Measurements from ENCODE around the gene REEP3.

DNA sequence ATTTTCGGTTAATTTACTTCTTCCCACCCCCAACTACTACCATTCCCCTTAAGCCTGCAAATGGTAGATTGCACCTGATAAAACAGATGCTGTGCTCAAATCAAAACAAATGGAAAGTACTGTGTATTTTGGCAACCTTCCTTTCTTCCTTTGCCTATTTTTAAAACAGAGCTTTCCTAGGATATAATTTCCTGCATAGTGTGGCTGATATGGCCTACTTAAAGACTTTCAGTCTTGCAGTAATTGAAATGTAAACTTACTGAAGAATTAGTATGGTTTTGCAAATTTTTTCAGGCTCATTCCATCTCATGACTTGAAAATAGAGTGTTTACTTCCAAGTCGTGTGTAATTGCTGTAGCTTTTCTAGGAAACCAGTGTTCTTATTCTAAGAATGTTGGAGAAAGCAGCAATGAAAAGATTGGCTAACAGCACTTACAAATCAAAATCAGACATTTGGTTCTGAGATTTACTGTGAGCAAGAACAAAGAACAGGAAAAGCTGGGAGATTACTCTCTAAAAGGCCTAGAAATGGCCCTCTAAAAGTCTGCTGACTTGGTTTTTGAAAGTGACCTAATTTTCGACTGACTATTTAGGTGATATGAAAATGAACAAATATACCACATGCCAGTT is 52.0 kb downstream of the REEP3 start:
- TF ChIP-seq, protein P1, sequence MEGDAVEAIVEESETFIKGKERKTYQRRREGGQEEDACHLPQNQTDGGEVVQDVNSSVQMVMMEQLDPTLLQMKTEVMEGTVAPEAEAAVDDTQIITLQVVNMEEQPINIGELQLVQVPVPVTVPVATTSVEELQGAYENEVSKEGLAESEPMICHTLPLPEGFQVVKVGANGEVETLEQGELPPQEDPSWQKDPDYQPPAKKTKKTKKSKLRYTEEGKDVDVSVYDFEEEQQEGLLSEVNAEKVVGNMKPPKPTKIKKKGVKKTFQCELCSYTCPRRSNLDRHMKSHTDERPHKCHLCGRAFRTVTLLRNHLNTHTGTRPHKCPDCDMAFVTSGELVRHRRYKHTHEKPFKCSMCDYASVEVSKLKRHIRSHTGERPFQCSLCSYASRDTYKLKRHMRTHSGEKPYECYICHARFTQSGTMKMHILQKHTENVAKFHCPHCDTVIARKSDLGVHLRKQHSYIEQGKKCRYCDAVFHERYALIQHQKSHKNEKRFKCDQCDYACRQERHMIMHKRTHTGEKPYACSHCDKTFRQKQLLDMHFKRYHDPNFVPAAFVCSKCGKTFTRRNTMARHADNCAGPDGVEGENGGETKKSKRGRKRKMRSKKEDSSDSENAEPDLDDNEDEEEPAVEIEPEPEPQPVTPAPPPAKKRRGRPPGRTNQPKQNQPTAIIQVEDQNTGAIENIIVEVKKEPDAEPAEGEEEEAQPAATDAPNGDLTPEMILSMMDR (IDR thresholded peaks at IDR 0.05; ENCODE audit: low read length), result no peak
- no peak for TF ChIP-seq EZH2 (IDR thresholded peaks at IDR 0.05; ENCODE audit: borderline replicate concordance, low read length)
